B cell (primary cell): Measurements from ENCODE around the gene WDHD1.

Source experiments
- CTCF ChIP-seq: fragments of 200-600 bp; IDR thresholded peaks from one replicate; pipeline ENCODE4 v1.8.0; 2022; ENCODE audit warnings: antibody characterized with exemption, mild to moderate bottlenecking
- EZH2 ChIP-seq: IDR thresholded peaks from 2 replicates; pipeline ENCODE4 v1.6.1; 2012; ENCODE audit warnings: borderline replicate concordance, low read depth, mild to moderate bottlenecking, moderate library complexity, low read length; ENCODE audit not compliant: insufficient read depth, poor library complexity, severe bottlenecking

GRCh38 chr14:54919330-54919729 lies 107.6 kb downstream of the WDHD1 start:
- TF ChIP-seq CTCF = no peak
- TF ChIP-seq EZH2 = no peak
